ENCODE data around the gene NCSTN. TPM values are rescaled to one million over a fixed set of nuclear protein-coding genes. Genes with fewer than 3 reads are reported as not detected.

The NCSTN gene
- total and polyA plus RNA-seq, 2 of the 13 experiments (the other 11 are each of a cell fraction or from before 2014, with no cell fraction given), result 44.2 to 247 TPM

DNA sequence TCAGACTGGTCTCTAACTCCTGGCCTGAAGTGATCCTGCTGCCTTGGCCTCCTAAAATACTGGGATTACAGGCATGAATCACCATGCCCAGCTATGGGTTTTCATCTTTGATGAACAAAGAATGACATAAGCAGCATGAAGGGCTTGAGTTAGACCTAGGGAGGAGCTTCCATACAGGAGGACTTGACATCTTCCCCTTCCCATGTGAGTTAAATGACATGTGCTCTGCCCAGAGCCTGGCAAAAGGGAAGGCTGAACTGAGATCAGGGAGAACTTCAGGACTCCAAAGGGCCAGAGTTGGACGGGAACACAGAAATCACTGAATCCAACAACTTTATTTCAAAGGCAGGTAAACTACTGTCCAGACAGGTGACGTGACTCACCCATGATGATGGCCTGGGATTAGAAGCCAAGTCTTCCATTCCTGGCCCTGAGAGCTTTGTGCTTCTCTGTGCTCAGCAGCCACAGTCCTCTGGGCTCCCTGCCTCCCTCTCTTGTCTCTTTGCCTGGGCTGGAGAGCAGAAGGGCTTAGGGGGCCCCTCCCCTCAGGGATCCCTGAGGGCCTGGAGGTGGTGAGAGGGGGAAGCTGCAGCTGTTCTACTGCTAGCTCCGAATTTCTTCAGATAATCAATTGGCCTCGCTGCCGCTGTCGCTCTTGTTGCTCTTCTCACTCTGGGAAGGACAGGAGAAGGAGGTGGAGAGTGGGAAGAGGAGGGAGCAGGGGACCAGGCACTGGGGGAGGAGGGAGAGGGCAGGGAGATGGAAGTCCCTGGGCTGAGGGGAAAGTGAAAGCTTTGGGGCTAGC is 31.3 kb downstream of the NCSTN start:
- no peaks in the 10 kb centered on the region for H4K20me1 ChIP-seq (ENCODE audit: insufficient read depth, low read length)
- no peaks in the 10 kb centered on the region for H3K79me2 ChIP-seq (ENCODE audit: insufficient read depth, low read length)
- ChIA-PET POLR2A (no interaction called here), CTCF (ENCODE audit: low intra/inter-chr PET ratio, low total read pairs) (no interaction called here)
- no peaks in the 10 kb centered on the region; a peak in 3 of 5 replicates for H3K27me3 ChIP-seq (ENCODE audit: control insufficient read depth in 1 of 2, insufficient read depth in 2 of 2, low read length in 2 of 2)
- H3K4me3 ChIP-seq (replicated peaks in 1 of 3; ENCODE audit: insufficient read depth in 1 of 3, low read depth in 2 of 3, low read length in 3 of 3), result no peak overlapping the region
- intact Hi-C loops (cut with micrococcal nuclease; ENCODE audit: unreplicated experiment), result loop anchor here (5.0 to 10.0 kb wide), 2 partner anchors 180 to 272 kb away; partner anchors contain the start of gene CASQ1
- in situ Hi-C loops (cut with HindIII; ENCODE audit: extremely low pct_ligation_motif_present, low pct_unique_long_range_greater_than_20kb), result no loop called here
- H3K9ac ChIP-seq (ENCODE audit: insufficient read depth, low read depth, low read length), result no peak overlapping the region
- H2AFZ ChIP-seq (ENCODE audit: low read length), result no peak overlapping the region
- no peak overlapping the region for H3K4me2 ChIP-seq (ENCODE audit: low read depth, low read length)
- no peaks in the 10 kb centered on the region for H3K9me3 ChIP-seq (ENCODE audit: low read length)
- H3K27ac ChIP-seq (ENCODE audit: extremely low read length, insufficient read depth, low read length), result no peak overlapping the region
- H3K4me1 ChIP-seq (ENCODE audit: insufficient read depth, low read length), result peaks cover 8% of the 10 kb centered on the region
- DNase-seq (ENCODE audit: low spot score), result no peak
- BruUV-seq (replicated peaks), result no TSS peak
- TF ChIP-seq ZNF556 (CRISPR knock-in tag; IDR thresholded peaks at IDR 0.05; ENCODE audit: borderline replicate concordance), result no peak
- TF ChIP-seq, protein P1, sequence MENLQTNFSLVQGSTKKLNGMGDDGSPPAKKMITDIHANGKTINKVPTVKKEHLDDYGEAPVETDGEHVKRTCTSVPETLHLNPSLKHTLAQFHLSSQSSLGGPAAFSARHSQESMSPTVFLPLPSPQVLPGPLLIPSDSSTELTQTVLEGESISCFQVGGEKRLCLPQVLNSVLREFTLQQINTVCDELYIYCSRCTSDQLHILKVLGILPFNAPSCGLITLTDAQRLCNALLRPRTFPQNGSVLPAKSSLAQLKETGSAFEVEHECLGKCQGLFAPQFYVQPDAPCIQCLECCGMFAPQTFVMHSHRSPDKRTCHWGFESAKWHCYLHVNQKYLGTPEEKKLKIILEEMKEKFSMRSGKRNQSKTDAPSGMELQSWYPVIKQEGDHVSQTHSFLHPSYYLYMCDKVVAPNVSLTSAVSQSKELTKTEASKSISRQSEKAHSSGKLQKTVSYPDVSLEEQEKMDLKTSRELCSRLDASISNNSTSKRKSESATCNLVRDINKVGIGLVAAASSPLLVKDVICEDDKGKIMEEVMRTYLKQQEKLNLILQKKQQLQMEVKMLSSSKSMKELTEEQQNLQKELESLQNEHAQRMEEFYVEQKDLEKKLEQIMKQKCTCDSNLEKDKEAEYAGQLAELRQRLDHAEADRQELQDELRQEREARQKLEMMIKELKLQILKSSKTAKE (CRISPR knock-in tag; IDR thresholded peaks at IDR 0.05; ENCODE audit: borderline replicate concordance), result no peak
- TF ChIP-seq, protein P2, sequence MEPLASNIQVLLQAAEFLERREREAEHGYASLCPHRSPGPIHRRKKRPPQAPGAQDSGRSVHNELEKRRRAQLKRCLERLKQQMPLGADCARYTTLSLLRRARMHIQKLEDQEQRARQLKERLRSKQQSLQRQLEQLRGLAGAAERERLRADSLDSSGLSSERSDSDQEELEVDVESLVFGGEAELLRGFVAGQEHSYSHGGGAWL (CRISPR knock-in tag; IDR thresholded peaks at IDR 0.05), result no peak
- TF ChIP-seq CBX2 (IDR thresholded peaks at IDR 0.05; ENCODE audit: low read depth, low read length), result no peak
- no peak for TF ChIP-seq CBX2 (CRISPR knock-in tag; IDR thresholded peaks at IDR 0.05; ENCODE audit: low read depth)
- no peak for TF ChIP-seq ZSCAN20 (CRISPR knock-in tag; IDR thresholded peaks at IDR 0.05; ENCODE audit: borderline replicate concordance)
- TF ChIP-seq ZNF776 (CRISPR knock-in tag; IDR thresholded peaks at IDR 0.05), result no peak
- TF ChIP-seq MAFF (IDR thresholded peaks at IDR 0.05; ENCODE audit: low read depth, low read length), result no peak
- TF ChIP-seq HMG20B (CRISPR knock-in tag; conservative IDR thresholded peaks at IDR 0.05), result no peak
- TF ChIP-seq ZFP37 (CRISPR knock-in tag; IDR thresholded peaks at IDR 0.05; ENCODE audit: borderline replicate concordance), result no peak
- TF ChIP-seq JARID2 (CRISPR knock-in tag; IDR thresholded peaks at IDR 0.05; ENCODE audit: insufficient replicate concordance), result no peak
- TF ChIP-seq PLRG1 (conservative IDR thresholded peaks at IDR 0.05), result no peak
- no peak; the same call in 2 of the 3 replicates for ATAC-seq
- no peaks in the 10 kb centered on the region for H3K36me3 ChIP-seq (replicated peaks in 1 of 2; ENCODE audit: control insufficient read depth in 1 of 2, insufficient read depth in 2 of 2, low read length in 2 of 2)
- WGBS (ENCODE audit: low lambda C conversion rate), result 19% methylated on average over 6 of the region's 6 CpGs
- FAIRE-seq, result no peak

Measured in HepG2 (cell line).